HG02938 (cell line): ENCODE results near the gene RGL1.

ENCODE experiments used
- ATAC-seq: cut with Tn5 transposase; IDR thresholded peaks from one replicate; pipeline ENCODE4 v1.9.1; 2021; ENCODE audit warnings: mild to moderate bottlenecking, moderate library complexity; ENCODE audit not compliant: unreplicated experiment

The RGL1 gene

GRCh38 chr1:183859831-183860230 is 54.9 kb downstream of the RGL1 start:
- no peak for ATAC-seq

GRCh38 chr1:183862967-183863366 is 58.0 kb downstream of the RGL1 start:
- no peak for ATAC-seq

GRCh38 chr1:183863852-183864251 is 58.9 kb downstream of the RGL1 start:
- no peak for ATAC-seq

- no peak for ATAC-seq
These were observed 59.7 kb downstream of the RGL1 start for GRCh38 chr1:183864611-183865010.

- no peak for ATAC-seq
These were observed 64.3 kb downstream of the RGL1 start for GRCh38 chr1:183869230-183869629.

GRCh38 chr1:183869664-183870063 is 64.7 kb downstream of the RGL1 start:
- ATAC-seq, result no peak

GRCh38 chr1:183870351-183871077 is 65.6 kb downstream of the RGL1 start:
- no peak for ATAC-seq

GRCh38 chr1:183871142-183871541 is 66.2 kb downstream of the RGL1 start:
- no peak for ATAC-seq

- ATAC-seq, result no peak
These were observed 66.7 kb downstream of the RGL1 start for GRCh38 chr1:183871601-183872000.

GRCh38 chr1:183872403-183872802 is 67.5 kb downstream of the RGL1 start:
- ATAC-seq, result no peak

GRCh38 chr1:183873642-183874041 is 68.7 kb downstream of the RGL1 start:
- peak; percentile 62 for ATAC-seq

GRCh38 chr1:183876309-183876708 is 71.4 kb downstream of the RGL1 start:
- no peak for ATAC-seq

GRCh38 chr1:183877053-183877720 is 72.3 kb downstream of the RGL1 start:
- no peak for ATAC-seq

GRCh38 chr1:183879494-183879893 is 74.6 kb downstream of the RGL1 start:
- no peak for ATAC-seq

- ATAC-seq, result no peak
These were observed 75.0 kb downstream of the RGL1 start for GRCh38 chr1:183879966-183880365.

GRCh38 chr1:183880531-183881243 is 75.8 kb downstream of the RGL1 start:
- no peak for ATAC-seq

- no peak for ATAC-seq
These were observed 76.6 kb downstream of the RGL1 start for GRCh38 chr1:183881387-183882131.

- no peak for ATAC-seq
These were observed 77.6 kb downstream of the RGL1 start for GRCh38 chr1:183882335-183883167.

- no peak for ATAC-seq
These were observed 78.7 kb downstream of the RGL1 start for GRCh38 chr1:183883623-183884022.

- no peak for ATAC-seq
These were observed 79.6 kb downstream of the RGL1 start for GRCh38 chr1:183884526-183884925.
